Transverse colon (tissue), 4 donors: ENCODE results near the gene HCFC1R1. TPM values are rescaled to one million over a fixed set of nuclear protein-coding genes. Genes with fewer than 3 reads are reported as not detected.

Source experiments
- DNase-seq: peaks from one replicate; pipeline ENCODE4 v3.0.0-alpha.2; 2019
- H3K27ac ChIP-seq, 4 donors: fragments of 200-600 bp; sonication (generic); 2 replicates each; pipeline ENCODE4 v1.5.1; 2016 to 2018; ENCODE audit warnings: inconsistent platforms in 4 of 4
- H3K27me3 ChIP-seq: fragments of 200-600 bp; sonication (generic); 2 replicates; pipeline ENCODE4 v1.5.1; 2017; ENCODE audit warnings: inconsistent platforms
- H3K36me3 ChIP-seq, 4 donors: fragments of 200-600 bp; sonication (generic); 2 replicates each; pipeline ENCODE4 v1.5.1; 2017 to 2019; ENCODE audit warnings: inconsistent platforms in 4 of 4
- H3K4me1 ChIP-seq, 4 donors: fragments of 200-600 bp; sonication (generic); 2 replicates each; pipeline ENCODE4 v1.5.1; 2017 to 2020; ENCODE audit warnings: inconsistent platforms in 4 of 4
- H3K4me3 ChIP-seq, 4 donors: fragments of 200-600 bp; sonication (generic); 1 replicate in 1 of 4; 2 replicates in 3 of 4; pipeline versions ENCODE4 v1.5.1 to v1.6.1; 2017 to 2019; ENCODE audit warnings: inconsistent platforms in 4 of 4
- H3K9me3 ChIP-seq, 2 donors: fragments of 200-600 bp; sonication (generic); 2 replicates each; pipeline ENCODE4 v1.5.1; 2017 to 2019; ENCODE audit warnings: inconsistent platforms in 2 of 2
- EP300 ChIP-seq: sonication (generic); formaldehyde crosslinking; IDR thresholded peaks from one replicate; pipeline ENCODE4 v1.6.1; 2017; ENCODE audit warnings: antibody characterized with exemption, low read depth
- POLR2A ChIP-seq: fragments of 450-650 bp; IDR thresholded peaks from one replicate; pipeline ENCODE4 v1.6.1; 2016; ENCODE audit warnings: antibody characterized with exemption, mild to moderate bottlenecking, moderate library complexity
- POLR2AphosphoS5 ChIP-seq, 3 donors: sonication (generic); formaldehyde crosslinking; IDR thresholded peaks; one replicate each; pipeline ENCODE4 v1.6.1; 2016; ENCODE audit warnings: antibody characterized with exemption in 3 of 3
- WGBS, 2 donors: methylation state at CpG; one replicate each; pipeline ENCODE4 v1.1.5; 2018; ENCODE audit warnings: low coverage in 1 of 2; 5-methylcytosine and 5-hydroxymethylcytosine counted together
- in situ Hi-C, 4 donors: fragments of 200-750 bp; cut with MboI; loops; one replicate each; pipeline versions ENCODE4 v1.15.0 to v1.15.1; 2017; ENCODE audit warnings: low sequenced_read_pairs in 3 of 4, low pct_ligation_motif_present in 1 of 4, low pct_unique_long_range_greater_than_20kb in 1 of 4
- intact Hi-C: fragments of 100-400 bp; cut with DNase I; formaldehyde crosslinking; loops from one replicate; pipeline ENCODE4 v1.15.1; 2023; ENCODE audit warnings: low total_unique reads
- total RNA-seq, 4 donors: library from RNA; depleted of rRNA; stranded (reverse); fragments of >200 nt; gene quantifications; one replicate each; pipeline ENCODE4 v1.1.0, GENCODE V29; 2016
- TF ChIP-seq, protein P1 (sequence below), 5 experiments: fragments of 200-600 bp in 3 of 5; fragments of 450-650 bp in 2 of 5; sonication (generic) in 3 of 5; IDR thresholded peaks; 1 replicate in 2 of 5; 2 replicates in 3 of 5; pipeline ENCODE4 v1.5.1; 2016 to 2017; ENCODE audit warnings: antibody characterized with exemption in 5 of 5, inconsistent platforms in 3 of 5, mild to moderate bottlenecking in 2 of 5, moderate library complexity in 1 of 5

HCFC1R1 gene
- total RNA-seq, 4 donors from 2014 or later: 4.4 to 35.4 (median 17.5) TPM

DNA sequence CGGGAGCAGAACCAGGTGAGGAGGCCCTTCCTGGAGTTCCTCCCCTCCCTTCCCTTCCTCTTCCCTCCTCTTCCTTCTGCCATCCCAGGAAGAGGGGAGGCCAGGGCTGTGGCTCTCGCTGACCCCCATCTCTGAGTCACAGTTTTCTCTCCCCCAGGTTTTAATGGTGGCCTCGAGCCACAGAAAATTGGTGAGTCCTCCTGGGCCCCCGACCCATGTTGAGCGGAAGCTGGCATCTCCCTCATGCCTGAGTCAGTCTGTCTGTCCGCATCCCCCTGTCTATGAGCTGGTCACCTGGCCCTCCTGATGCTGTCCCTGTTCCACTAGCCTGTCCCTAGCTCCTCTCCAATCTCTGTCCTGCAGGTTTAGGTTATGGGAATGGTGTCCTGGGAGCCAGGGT is 23.8 kb downstream of the HCFC1R1 start:
- Histone ChIP-seq H3K27me3 (peaks cover 6% of the 10 kb centered on the region), H3K27ac (no peak overlapping the region), H3K9me3 (no peaks in the 10 kb centered on the region), H3K36me3 (no peaks in the 10 kb centered on the region), H3K4me3 (no peak overlapping the region), H3K4me1 (peaks cover 0 to 7% (median 3%) of the 10 kb centered on the region in 4 donors)
- DNase-seq: no peak
- TF ChIP-seq, protein P1, sequence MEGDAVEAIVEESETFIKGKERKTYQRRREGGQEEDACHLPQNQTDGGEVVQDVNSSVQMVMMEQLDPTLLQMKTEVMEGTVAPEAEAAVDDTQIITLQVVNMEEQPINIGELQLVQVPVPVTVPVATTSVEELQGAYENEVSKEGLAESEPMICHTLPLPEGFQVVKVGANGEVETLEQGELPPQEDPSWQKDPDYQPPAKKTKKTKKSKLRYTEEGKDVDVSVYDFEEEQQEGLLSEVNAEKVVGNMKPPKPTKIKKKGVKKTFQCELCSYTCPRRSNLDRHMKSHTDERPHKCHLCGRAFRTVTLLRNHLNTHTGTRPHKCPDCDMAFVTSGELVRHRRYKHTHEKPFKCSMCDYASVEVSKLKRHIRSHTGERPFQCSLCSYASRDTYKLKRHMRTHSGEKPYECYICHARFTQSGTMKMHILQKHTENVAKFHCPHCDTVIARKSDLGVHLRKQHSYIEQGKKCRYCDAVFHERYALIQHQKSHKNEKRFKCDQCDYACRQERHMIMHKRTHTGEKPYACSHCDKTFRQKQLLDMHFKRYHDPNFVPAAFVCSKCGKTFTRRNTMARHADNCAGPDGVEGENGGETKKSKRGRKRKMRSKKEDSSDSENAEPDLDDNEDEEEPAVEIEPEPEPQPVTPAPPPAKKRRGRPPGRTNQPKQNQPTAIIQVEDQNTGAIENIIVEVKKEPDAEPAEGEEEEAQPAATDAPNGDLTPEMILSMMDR (IDR thresholded peaks at IDR 0.05): no peak
- no peak for TF ChIP-seq POLR2A
- in situ Hi-C loops (no loop called here), intact Hi-C loops (no loop called here)
- 87% methylated on average over 6 of the region's 6 CpGs; no CpG with 5 or more reads in 1 of the 2 donors for WGBS, 2 donors

DNA sequence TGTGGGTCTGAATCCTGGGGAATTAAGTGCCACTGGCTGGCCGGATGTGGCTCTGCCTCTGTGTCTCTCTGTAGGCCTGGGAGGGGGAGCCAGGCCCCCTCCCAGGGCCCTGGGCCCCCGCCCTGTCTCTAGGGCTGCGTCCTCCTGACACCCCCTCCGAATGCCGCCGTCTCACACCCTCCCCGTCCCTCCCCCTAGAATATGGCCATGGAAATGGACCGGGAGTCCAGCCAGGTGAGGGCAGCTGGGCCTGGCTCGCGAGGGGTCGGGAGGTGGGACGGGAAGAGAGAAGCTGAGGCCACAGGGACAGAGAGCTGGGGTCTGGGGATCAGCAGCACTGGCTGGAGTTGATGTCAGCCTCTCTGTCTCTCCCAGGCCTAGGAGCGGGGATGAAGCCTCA is 27.4 kb downstream of the HCFC1R1 start:
- intact Hi-C loops (no loop called here), in situ Hi-C loops (no loop called here)
- WGBS, 2 donors: 79 to 84% methylated on average over 7 to 10 of the region's 13 CpGs
- TF ChIP-seq, protein P1 (IDR thresholded peaks at IDR 0.05): no peak
- no peak for TF ChIP-seq EP300
- no peak for TF ChIP-seq POLR2A
- TF ChIP-seq POLR2AphosphoS5 (IDR thresholded peaks at IDR 0.05): no peak
- Histone ChIP-seq H3K4me3 (no peak overlapping the region), H3K27ac (no peak overlapping the region), H3K27me3 (peaks cover 4% of the 10 kb centered on the region), H3K9me3 (no peaks in the 10 kb centered on the region), H3K36me3 (no peaks in the 10 kb centered on the region), H3K4me1 (peaks cover 0 to under 1% (median under 1%) of the 10 kb centered on the region in 4 donors)
- no peak for DNase-seq

DNA sequence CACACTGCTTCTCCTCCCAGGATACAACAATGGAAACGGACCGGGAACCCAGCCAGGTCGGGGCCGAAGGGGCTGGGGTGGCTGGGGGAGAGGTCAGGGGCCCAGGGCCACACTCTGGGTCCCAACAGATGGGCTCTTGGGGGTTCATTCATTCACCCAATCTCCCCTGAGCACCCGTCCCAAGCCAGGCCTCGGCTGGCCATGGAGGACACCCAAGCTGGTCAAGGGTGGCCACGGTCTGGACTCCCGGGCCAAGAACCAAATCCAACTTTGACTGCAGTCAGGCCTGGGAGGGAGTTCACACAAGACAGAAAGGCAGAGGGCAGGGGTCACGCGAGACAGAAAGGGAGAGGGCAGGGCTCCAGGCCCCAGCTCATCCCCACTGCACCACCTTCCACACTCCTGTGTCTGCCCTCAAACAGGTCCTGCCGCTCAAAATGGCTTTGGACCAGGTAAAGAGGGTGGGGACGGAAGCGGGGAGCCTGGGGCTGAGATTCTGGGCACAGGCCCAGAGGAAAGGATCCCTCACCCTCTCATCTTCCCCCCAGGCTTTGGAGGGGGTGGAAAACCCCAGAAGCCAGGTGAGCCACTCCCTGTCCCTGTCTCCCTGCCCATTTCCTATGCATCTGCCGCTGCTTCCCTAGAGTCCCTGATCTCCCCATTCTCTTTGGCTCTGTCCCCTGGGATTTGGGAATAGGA is 31.2 kb downstream of the HCFC1R1 start:
- no peak overlapping the region for H3K4me3 ChIP-seq
- TF ChIP-seq, protein P1 (IDR thresholded peaks at IDR 0.05): no peak
- TF ChIP-seq POLR2A: no peak
- TF ChIP-seq POLR2AphosphoS5 (IDR thresholded peaks at IDR 0.05): no peak
- TF ChIP-seq EP300: no peak
- H3K9me3 ChIP-seq: no peaks in the 10 kb centered on the region
- WGBS, 2 donors: 88% methylated on average over 14 of the region's 14 CpGs; no CpG with 5 or more reads in 1 of the 2 donors
- no peak for DNase-seq
- intact Hi-C loops: no loop called here
- H3K4me1 ChIP-seq: peaks cover 0 to 8% (median 3%) of the 10 kb centered on the region in 4 donors
- no peak overlapping the region for H3K27ac ChIP-seq
- in situ Hi-C loops: no loop called here
- peaks cover 5% of the 10 kb centered on the region for H3K27me3 ChIP-seq
- H3K36me3 ChIP-seq: no peaks in the 10 kb centered on the region

DNA sequence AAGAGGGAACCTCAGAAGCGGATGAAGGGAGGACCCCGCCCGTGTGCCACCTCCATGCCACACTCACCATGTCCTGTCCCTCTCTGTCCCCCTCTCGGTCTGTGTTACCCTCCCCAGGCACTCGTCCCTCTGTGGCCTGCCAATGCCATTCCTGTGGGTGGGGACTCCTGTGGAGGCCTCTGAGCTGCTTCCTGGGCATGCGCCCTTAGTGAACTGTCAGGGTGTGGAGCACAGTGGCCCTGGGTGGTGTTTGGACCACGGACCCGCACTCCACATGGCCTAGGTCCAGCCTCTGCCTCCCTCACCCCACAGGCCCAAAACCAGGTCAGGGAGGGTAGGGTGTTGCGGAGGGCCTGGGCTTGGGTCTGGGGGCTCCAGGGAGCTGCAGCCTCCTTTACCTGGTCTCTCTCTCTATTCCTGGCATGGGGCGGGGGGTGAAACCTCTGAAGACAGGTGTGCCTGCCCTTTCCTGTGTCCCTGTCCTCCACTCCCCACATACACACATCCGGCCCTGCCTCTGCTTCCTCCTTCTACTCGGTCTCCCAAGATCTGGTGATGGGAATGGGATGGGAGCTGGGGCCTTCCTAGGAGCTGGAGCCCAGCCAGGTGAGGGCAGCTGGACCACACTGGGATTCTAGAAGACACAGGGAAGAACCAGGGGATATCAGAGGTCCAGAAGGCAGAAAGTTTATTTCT is 32.0 kb downstream of the HCFC1R1 start:
- in situ Hi-C loops: no loop called here
- no peak for DNase-seq
- peaks cover 5% of the 10 kb centered on the region for H3K27me3 ChIP-seq
- no peaks in the 10 kb centered on the region for H3K9me3 ChIP-seq
- TF ChIP-seq POLR2AphosphoS5 (IDR thresholded peaks at IDR 0.05): no peak
- TF ChIP-seq EP300: no peak
- no peak for TF ChIP-seq POLR2A
- TF ChIP-seq, protein P1 (IDR thresholded peaks at IDR 0.05): no peak
- H3K4me1 ChIP-seq: peaks cover 0 to 8% (median 3%) of the 10 kb centered on the region in 4 donors
- intact Hi-C loops: no loop called here
- no peaks in the 10 kb centered on the region for H3K36me3 ChIP-seq
- H3K27ac ChIP-seq: no peak overlapping the region
- no peak overlapping the region for H3K4me3 ChIP-seq
- 83% methylated on average over 11 of the region's 12 CpGs; no CpG with 5 or more reads in 1 of the 2 donors for WGBS, 2 donors
